ENCODE data around the gene SYNJ1. TPM values are rescaled to one million over a fixed set of nuclear protein-coding genes. Genes with fewer than 3 reads are reported as not detected.

The SYNJ1 gene
- total and polyA plus RNA-seq, 2 of the 13 experiments (the other 11 are each of a cell fraction or from before 2014, with no cell fraction given): 2.0 to 2.7 TPM

- peak; percentile 98 for TF ChIP-seq FOSL2 (CRISPR knock-in tag; IDR thresholded peaks at IDR 0.05)
- TF ChIP-seq NCOA5 (CRISPR knock-in tag; IDR thresholded peaks at IDR 0.05): no peak
- TF ChIP-seq MYC (CRISPR knock-in tag; IDR thresholded peaks at IDR 0.05; ENCODE audit: borderline replicate concordance): peak; percentile 37
- no peak for TF ChIP-seq ZNF775 (CRISPR knock-in tag; IDR thresholded peaks at IDR 0.05; ENCODE audit: borderline replicate concordance)
- TF ChIP-seq ZNF367 (CRISPR knock-in tag; IDR thresholded peaks at IDR 0.05; ENCODE audit: borderline replicate concordance): no peak
- TF ChIP-seq PTBP1 (IDR thresholded peaks at IDR 0.05; ENCODE audit: low read depth, low read length, poor library complexity, severe bottlenecking): no peak
- no peak for TF ChIP-seq KAT2B (IDR thresholded peaks at IDR 0.05; ENCODE audit: borderline replicate concordance, low read depth, low read length)
- peak; percentile 43; the same call in 1 of the 2 replicates for TF ChIP-seq HIC2 (CRISPR knock-in tag; IDR thresholded peaks at IDR 0.05; ENCODE audit: low read depth)
- TF ChIP-seq, protein P1, sequence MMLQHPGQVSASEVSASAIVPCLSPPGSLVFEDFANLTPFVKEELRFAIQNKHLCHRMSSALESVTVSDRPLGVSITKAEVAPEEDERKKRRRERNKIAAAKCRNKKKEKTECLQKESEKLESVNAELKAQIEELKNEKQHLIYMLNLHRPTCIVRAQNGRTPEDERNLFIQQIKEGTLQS (CRISPR knock-in tag; IDR thresholded peaks at IDR 0.05): peak; percentile 74
- TF ChIP-seq POGZ (CRISPR knock-in tag; IDR thresholded peaks at IDR 0.05): peak; percentile 55
- no peak for TF ChIP-seq SIN3A (IDR thresholded peaks at IDR 0.05; ENCODE audit: borderline replicate concordance, low read depth, low read length)
- no peak for TF ChIP-seq RAD21 (CRISPR knock-in tag; IDR thresholded peaks at IDR 0.05)
- 0 out of 2 replicates have a peak, but pooled peaks have one; percentile 39 for TF ChIP-seq ISL2 (CRISPR knock-in tag; IDR thresholded peaks at IDR 0.05)
- TF ChIP-seq, protein P2, sequence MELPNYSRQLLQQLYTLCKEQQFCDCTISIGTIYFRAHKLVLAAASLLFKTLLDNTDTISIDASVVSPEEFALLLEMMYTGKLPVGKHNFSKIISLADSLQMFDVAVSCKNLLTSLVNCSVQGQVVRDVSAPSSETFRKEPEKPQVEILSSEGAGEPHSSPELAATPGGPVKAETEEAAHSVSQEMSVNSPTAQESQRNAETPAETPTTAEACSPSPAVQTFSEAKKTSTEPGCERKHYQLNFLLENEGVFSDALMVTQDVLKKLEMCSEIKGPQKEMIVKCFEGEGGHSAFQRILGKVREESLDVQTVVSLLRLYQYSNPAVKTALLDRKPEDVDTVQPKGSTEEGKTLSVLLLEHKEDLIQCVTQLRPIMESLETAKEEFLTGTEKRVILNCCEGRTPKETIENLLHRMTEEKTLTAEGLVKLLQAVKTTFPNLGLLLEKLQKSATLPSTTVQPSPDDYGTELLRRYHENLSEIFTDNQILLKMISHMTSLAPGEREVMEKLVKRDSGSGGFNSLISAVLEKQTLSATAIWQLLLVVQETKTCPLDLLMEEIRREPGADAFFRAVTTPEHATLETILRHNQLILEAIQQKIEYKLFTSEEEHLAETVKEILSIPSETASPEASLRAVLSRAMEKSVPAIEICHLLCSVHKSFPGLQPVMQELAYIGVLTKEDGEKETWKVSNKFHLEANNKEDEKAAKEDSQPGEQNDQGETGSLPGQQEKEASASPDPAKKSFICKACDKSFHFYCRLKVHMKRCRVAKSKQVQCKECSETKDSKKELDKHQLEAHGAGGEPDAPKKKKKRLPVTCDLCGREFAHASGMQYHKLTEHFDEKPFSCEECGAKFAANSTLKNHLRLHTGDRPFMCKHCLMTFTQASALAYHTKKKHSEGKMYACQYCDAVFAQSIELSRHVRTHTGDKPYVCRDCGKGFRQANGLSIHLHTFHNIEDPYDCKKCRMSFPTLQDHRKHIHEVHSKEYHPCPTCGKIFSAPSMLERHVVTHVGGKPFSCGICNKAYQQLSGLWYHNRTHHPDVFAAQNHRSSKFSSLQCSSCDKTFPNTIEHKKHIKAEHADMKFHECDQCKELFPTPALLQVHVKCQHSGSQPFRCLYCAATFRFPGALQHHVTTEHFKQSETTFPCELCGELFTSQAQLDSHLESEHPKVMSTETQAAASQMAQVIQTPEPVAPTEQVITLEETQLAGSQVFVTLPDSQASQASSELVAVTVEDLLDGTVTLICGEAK (IDR thresholded peaks at IDR 0.05): no peak
- TF ChIP-seq, protein P2 (CRISPR knock-in tag; IDR thresholded peaks at IDR 0.05): no peak
- TF ChIP-seq MAZ (IDR thresholded peaks at IDR 0.05; ENCODE audit: borderline replicate concordance, low read depth, low read length): no peak
- TF ChIP-seq MAZ (CRISPR knock-in tag; IDR thresholded peaks at IDR 0.05; ENCODE audit: low read depth): no peak
- TF ChIP-seq HNRNPUL1 (IDR thresholded peaks at IDR 0.05; ENCODE audit: low read depth, low read length): no peak
- peak; percentile 23; the same call in 1 of the 2 replicates for TF ChIP-seq DMAP1 (CRISPR knock-in tag; IDR thresholded peaks at IDR 0.05)
- TF ChIP-seq ZNF317 (CRISPR knock-in tag; IDR thresholded peaks at IDR 0.05): no peak
- TF ChIP-seq ZMYM4 (CRISPR knock-in tag; IDR thresholded peaks at IDR 0.05): peak; percentile 38; the same call in 1 of the 2 replicates
- TF ChIP-seq ZNF12 (CRISPR knock-in tag; IDR thresholded peaks at IDR 0.05): no peak
Observed at GRCh38 chr21:32597205-32597604, 130.6 kb downstream of the SYNJ1 start (continued).
